GM12878 (cell line): Measurements from ENCODE around the gene PGBD5. TPM values are rescaled to one million over a fixed set of nuclear protein-coding genes. Genes with fewer than 3 reads are reported as not detected.

Source experiments
- ATAC-seq: fragments of 200-7000 bp; cut with Tn5 transposase; 3 replicates; pipeline ENCODE4 v1.9.1; 2020; ENCODE audit warnings: mild to moderate bottlenecking, moderate library complexity
- BruUV-seq: library from RNA; stranded (reverse); fragments of 400-500 nt; replicated peaks from 2 replicates; lab custom pipeline; 2021; lab: Mats Ljungman, UMichigan
- CTCF ChIA-PET: fragments of 300-600 bp; sonication (Branson Sonifier 250); formaldehyde crosslinking; extraction: SDS; loops from one replicate; lab custom pipeline; 2021; ENCODE audit warnings: inconsistent platforms; lab: Yijun Ruan, JAX
- POLR2A ChIA-PET: fragments of 350-600 bp; formaldehyde crosslinking; extraction: SDS; loops from one replicate; lab custom pipeline; 2021; ENCODE audit warnings: inconsistent platforms; lab: Charles Lee
- RAD21 ChIA-PET: fragments of 300-600 bp; sonication (Branson Sonifier 250); formaldehyde crosslinking; loops from one replicate; lab custom pipeline; 2023; ENCODE audit warnings: antibody characterized with exemption; ENCODE audit not compliant: unreplicated experiment; lab: Charles Lee
- SMC1A ChIA-PET: fragments of 300-600 bp; sonication (Branson Sonifier 250); formaldehyde crosslinking; loops from one replicate; lab custom pipeline; 2023; ENCODE audit not compliant: unreplicated experiment, uncharacterized antibody; lab: Charles Lee
- DNase-seq: peaks from one replicate; pipeline ENCODE4 v3.0.0-alpha.2; 2011; ENCODE audit warnings: low read depth, low spot score
- FAIRE-seq: peaks from 3 replicates; lab custom pipeline; 2011; peaks lifted over from hg19 to GRCh38; lab: Jason Lieb, UNC
- H2AFZ ChIP-seq: 2 replicates; pipeline ENCODE4 v1.6.0; 2011; ENCODE audit warnings: low read depth, low read length, control low read depth; ENCODE audit not compliant: control insufficient read depth
- H3K27ac ChIP-seq: 2 replicates; pipeline ENCODE4 v1.5.1; 2011; ENCODE audit warnings: control low read depth; ENCODE audit not compliant: control insufficient read depth, insufficient read depth
- H3K27me3 ChIP-seq, 2 experiments: replicated peaks in 1 of 2; 2 replicates each; pipeline versions ENCODE4 v1.6.0 to v1.6.1; 2011; ENCODE audit warnings: low read length in 1 of 2; ENCODE audit not compliant: control insufficient read depth in 2 of 2, insufficient read depth in 2 of 2
- H3K36me3 ChIP-seq, 2 experiments: 2 replicates each; pipeline ENCODE4 v1.5.1; 2011; ENCODE audit warnings: low read length in 1 of 2; ENCODE audit not compliant: control insufficient read depth in 2 of 2, insufficient read depth in 2 of 2
- H3K4me1 ChIP-seq: 2 replicates; pipeline ENCODE4 v1.6.1; 2011; ENCODE audit warnings: mild to moderate bottlenecking, low read length, moderate library complexity, mixed read lengths; ENCODE audit not compliant: control insufficient read depth, insufficient read depth
- H3K4me2 ChIP-seq: 2 replicates; pipeline ENCODE4 v1.6.0; 2011; ENCODE audit warnings: control low read depth; ENCODE audit not compliant: control insufficient read depth, insufficient read depth
- H3K4me3 ChIP-seq: fragments of 200-600 bp; sonication (generic); 2 replicates; pipeline ENCODE4 v1.5.1; 2016
- H3K79me2 ChIP-seq: 2 replicates; pipeline ENCODE4 v1.6.0; 2011; ENCODE audit warnings: low read length; ENCODE audit not compliant: control insufficient read depth, insufficient read depth
- H3K9ac ChIP-seq: 2 replicates; pipeline ENCODE4 v1.8.0; 2011; ENCODE audit warnings: low read length, control low read depth, mixed read lengths; ENCODE audit not compliant: control insufficient read depth, insufficient read depth
- H3K9me3 ChIP-seq: replicated peaks from 3 replicates; pipeline ENCODE4 v1.5.1; 2011; ENCODE audit warnings: mild to moderate bottlenecking, low read length; ENCODE audit not compliant: control insufficient read depth, insufficient read depth
- H4K20me1 ChIP-seq: 2 replicates; pipeline ENCODE4 v1.6.0; 2011; ENCODE audit not compliant: control insufficient read depth, insufficient read depth
- EED ChIP-seq: sonication (generic); IDR thresholded peaks from 2 replicates; pipeline ENCODE4 v1.6.1; 2016; ENCODE audit warnings: antibody characterized with exemption, low read depth
- NFYB ChIP-seq: IDR thresholded peaks from 2 replicates; pipeline ENCODE4 v1.6.1; 2011; ENCODE audit warnings: low read depth, mild to moderate bottlenecking, low read length, improper control_type of control experiment, moderate library complexity; ENCODE audit not compliant: insufficient read depth
- SKIL ChIP-seq: fragments of 450-650 bp; IDR thresholded peaks from 2 replicates; pipeline ENCODE4 v1.6.1; 2017; ENCODE audit warnings: mild to moderate bottlenecking, low read depth, inconsistent platforms; ENCODE audit not compliant: poor library complexity, severe bottlenecking
- ZNF274 ChIP-seq: IDR thresholded peaks from one replicate; pipeline ENCODE4 v1.8.0; 2011; ENCODE audit not compliant: insufficient read length, insufficient read depth
- WGBS: methylation state at CpG from one replicate; pipeline ENCODE4 v1.1.6; 2016; ENCODE audit warnings: low lambda C conversion rate; ENCODE audit not compliant: insufficient replicate concordance, insufficient coverage; ENCODE audit errors: missing lambda C conversion rate; 5-methylcytosine and 5-hydroxymethylcytosine counted together
- in situ Hi-C: fragments of 300-500 bp; cut with MboI; formaldehyde crosslinking; loops from 9 replicates; pipeline ENCODE4 v1.14.3; 2018; ENCODE audit warnings: mixed read lengths
- intact Hi-C: fragments of 100-400 bp; cut with micrococcal nuclease; formaldehyde crosslinking; loops from one replicate; pipeline ENCODE4 v1.14.2; 2022; ENCODE audit not compliant: unreplicated experiment
- polyA plus RNA-seq, 11 experiments: library from polyadenylated mRNA; depleted of rRNA in 4 of 11; unstranded in 6 of 11; stranded (reverse) in 5 of 11; fragments of >200 nt; fragmentation: Nextera tagmentation in 4 of 11; fragmentation: Illumina TruSeq in 1 of 11; extraction: Ambion mirVana in 4 of 11; extraction: Trizol in 1 of 11; gene quantifications; 1 replicate in 1 of 11; 2 replicates in 10 of 11; pipeline versions ENCODE4 v1.2.1 to v1.2.3, GENCODE V29; 2011 to 2016; ENCODE audit warnings: inconsistent platforms in 2 of 11, missing spikeins in 2 of 11, low read depth in 1 of 11
- total RNA-seq, 4 experiments: library from RNA; depleted of rRNA in 3 of 4; stranded (reverse); fragments of >200 nt in 3 of 4; fragmentation: Illumina TruSeq in 1 of 4; extraction: Trizol in 1 of 4; gene quantifications; 2 replicates each; pipeline versions ENCODE4 v1.2.1 to v1.2.3, GENCODE V29; 2013 to 2021

Gene PGBD5
- total and polyA plus RNA-seq, 10 of the 15 experiments (the other 5 are each of a cell fraction or from before 2014, with no cell fraction given) = 0.03 TPM; not detected in 9

- DNase-seq (no peak), FAIRE-seq (no peak), ATAC-seq (no peak)
- Histone ChIP-seq H3K4me1 (no peaks in the 10 kb centered on the region), H3K79me2 (no peaks in the 10 kb centered on the region), H3K9me3 (no peaks in the 10 kb centered on the region; the same call in 2 of the 3 replicates), H3K36me3 (no peaks in the 10 kb centered on the region), H4K20me1 (no peaks in the 10 kb centered on the region), H3K4me2 (no peak overlapping the region), H3K27me3 (peaks cover 8% of the 10 kb centered on the region in 2 experiments), H3K9ac (no peak overlapping the region), H2AFZ (no peak overlapping the region), H3K4me3 (no peak overlapping the region), H3K27ac (no peak overlapping the region)
- no TSS peak for BruUV-seq
- ChIA-PET SMC1A (no interaction called here), POLR2A (no interaction called here), CTCF (no interaction called here), RAD21 (no interaction called here)
- in situ Hi-C loops (no loop called here), intact Hi-C loops (no loop called here)
- TF ChIP-seq NFYB (no peak), EED (no peak), ZNF274 (no peak), SKIL (no peak)
- WGBS = 63% methylated on average over 3 of the region's 3 CpGs
Observed at GRCh38 chr1:230427981-230428380, 1.8 kb upstream of the PGBD5 start.
